GM18511 (cell line): ENCODE data around the gene ZNF223.

ENCODE experiments used
- ATAC-seq: cut with Tn5 transposase; IDR thresholded peaks from one replicate; pipeline ENCODE4 v1.9.1; 2021; ENCODE audit warnings: mild to moderate bottlenecking, moderate library complexity; ENCODE audit not compliant: unreplicated experiment

ZNF223 gene

GRCh38 chr19:44071824-44072542, 20.1 kb downstream of the ZNF223 start, which contains the start of gene ZNF284:
Gene ZNF284 (plus strand): TSS chr19:44072159. CDS start chr19:44076390, 4,231 bp downstream.
- ATAC-seq: peak; percentile 99

DNA sequence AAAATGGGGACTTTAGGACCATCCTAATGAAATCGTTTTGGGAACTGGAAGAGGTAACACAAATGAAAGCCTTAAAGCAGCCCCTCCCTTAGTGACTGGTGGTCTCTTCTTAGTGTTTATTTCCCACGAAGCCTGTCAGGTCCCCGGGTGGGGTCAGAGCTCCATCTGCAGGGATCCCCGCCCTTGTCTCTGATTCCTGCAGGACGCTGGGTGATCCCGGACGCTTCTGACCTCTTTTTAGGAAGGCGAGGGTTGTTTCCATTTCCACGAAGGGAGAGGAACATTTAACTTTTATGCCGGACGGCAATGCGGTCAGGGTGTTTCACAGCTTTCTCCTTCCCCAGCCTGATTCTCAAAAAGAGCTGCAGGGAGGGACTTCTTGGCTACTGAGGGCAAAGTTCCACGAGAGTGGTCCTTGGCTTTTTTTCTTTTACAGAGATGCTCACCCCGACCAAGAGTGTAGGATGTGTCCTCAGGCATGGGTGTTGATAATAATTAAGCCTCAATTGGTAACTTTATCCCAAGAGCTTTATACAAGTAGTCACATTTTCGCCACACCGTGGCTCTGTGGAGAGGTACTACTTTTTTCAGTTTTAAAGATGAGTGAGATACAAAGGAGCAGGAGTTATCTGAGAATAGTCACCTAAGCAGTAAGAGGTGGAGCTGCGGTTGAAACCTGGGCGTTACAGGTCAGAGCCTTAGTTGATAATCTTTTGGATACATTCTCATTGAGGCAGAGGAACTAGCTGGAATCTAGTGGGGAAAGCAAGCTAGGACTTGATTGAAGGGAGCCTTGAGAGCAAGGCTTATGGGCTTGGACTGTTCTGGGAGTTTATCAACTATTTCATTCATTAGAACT, 20.9 kb downstream of the ZNF223 start:
- no peak for ATAC-seq

DNA sequence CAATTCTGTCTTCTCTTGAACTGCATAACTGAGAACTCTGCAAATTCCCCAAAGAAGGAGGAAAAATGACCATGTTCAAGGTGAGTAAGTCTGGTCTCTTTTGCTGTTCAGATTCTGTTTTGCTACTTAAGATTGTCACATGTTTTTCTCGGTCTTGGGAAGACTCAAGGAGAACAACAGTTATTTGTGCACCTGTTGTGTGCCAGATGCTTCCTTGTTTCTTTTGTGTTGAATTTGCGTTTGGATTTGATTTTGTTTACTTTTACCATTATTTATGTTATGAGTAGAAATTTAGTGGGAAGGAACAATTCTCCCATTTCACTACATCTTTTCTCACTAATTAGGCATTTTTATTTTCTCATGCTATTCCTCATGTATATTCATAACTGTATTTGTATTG, 24.5 kb downstream of the ZNF223 start:
- no peak for ATAC-seq

GRCh38 chr19:44092108-44092507, 40.3 kb downstream of the ZNF223 start:
- ATAC-seq: no peak

- peak; percentile 89 for ATAC-seq
Measured at GRCh38 chr19:44093931-44094765, 42.3 kb downstream of the ZNF223 start, which contains the start of gene ZNF224. Gene ZNF224 (plus strand): TSS chr19:44094361. CDS start chr19:44097874, 3,513 bp downstream.

DNA sequence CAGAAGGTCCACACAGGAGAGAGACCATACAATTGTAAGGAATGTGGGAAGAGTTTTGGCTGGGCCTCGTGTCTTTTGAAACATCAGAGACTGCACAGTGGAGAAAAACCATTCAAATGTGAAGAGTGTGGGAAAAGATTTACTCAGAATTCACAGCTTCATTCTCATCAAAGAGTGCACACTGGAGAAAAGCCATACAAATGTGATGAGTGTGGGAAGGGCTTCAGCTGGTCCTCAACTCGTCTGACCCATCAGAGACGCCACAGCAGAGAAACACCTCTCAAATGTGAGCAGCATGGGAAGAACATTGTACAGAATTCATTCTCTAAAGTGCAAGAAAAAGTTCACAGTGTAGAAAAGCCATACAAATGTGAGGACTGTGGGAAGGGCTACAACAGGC, 55.9 kb downstream of the ZNF223 start:
- ATAC-seq: no peak

DNA sequence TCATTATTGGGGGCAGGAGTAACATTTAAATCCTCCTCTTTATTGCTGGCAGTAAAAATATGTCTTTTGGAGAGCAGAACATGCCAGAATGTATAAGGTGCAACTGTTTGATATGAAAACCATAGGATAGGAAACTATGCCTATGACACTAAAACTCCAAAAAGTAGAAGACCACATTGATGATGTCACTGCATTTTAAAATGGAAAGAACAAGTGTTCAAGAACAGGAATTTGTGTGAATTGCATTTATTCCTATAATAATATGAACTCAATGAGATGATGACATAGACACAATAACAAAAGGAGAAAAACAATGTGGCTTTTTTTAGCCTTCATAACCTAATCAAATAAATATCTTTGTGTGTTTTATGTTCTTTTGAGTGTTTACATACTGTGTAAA, 57.6 kb downstream of the ZNF223 start:
- no peak for ATAC-seq

- no peak for ATAC-seq
Measured at GRCh38 chr19:44111910-44112463, 60.2 kb downstream of the ZNF223 start.

DNA sequence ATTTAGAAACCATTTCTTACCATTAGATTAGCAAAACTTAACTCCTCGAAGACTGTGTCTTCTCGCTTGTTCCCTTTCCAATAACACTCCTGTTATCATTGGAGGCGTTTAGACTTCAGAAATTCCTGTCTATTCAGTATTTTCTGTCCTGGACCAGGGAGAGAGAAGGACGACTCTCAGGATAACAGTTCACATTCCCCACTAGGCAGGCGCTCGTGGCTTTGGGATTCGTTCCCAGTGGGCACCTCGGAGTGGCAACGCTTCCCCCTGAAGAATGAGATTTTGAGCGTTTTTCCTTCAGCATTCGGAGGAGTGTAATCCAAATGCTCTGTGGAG, 60.9 kb downstream of the ZNF223 start:
- peak; percentile 2 for ATAC-seq

DNA sequence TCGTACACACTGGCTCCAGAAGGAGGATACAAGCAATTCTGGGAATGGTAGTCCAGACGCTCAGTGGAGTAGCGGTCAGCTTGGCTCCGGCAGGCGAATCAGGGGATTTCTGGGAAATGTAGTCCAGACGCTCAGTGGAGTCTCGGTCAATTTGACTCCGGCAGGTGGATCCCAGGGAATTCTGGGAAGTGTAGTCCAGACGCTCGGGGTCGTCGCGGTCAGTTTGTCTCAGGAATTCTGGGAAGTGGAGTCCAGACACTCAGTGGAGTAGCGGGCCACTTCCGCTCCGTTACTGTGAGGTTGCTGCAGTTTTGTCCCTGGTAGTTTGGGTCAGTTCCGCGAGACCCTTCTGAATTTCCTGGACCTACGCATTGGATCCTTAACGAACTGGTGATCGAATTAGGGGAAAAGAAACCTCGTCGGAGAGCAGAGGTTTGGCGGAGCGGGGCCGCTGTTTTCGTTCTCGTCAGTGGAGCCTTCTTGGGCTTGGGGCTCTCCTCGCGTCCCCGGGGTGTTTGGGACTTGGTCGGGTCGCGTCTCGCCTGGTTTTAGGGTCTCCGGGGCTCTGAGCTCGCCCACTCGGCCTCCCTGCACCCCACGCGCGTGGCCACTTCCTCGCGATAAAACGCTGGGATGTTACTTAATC, 61.4 kb downstream of the ZNF223 start, which contains the start of gene ZNF225:
Gene ZNF225 (plus strand): TSS at position 262 of the 646 bp plus-strand sequence. CDS start 2,429 bp downstream, outside the sequence.
- peak; percentile 91 for ATAC-seq

- no peak for ATAC-seq
Measured at GRCh38 chr19:44113784-44114390, 62.1 kb downstream of the ZNF223 start.
